Measurements from ENCODE around the gene FAM227B.

GRCh38 chr15:49528289-49528688 lies 92.3 kb downstream of the FAM227B start:
- TF ChIP-seq TAF1 (IDR thresholded peaks at IDR 0.05; ENCODE audit: low read depth, low read length) (no peak), POLR2A (IDR thresholded peaks at IDR 0.05; ENCODE audit: low read depth, low read length) (no peak)

Data from GM12891 (cell line).